HG02970 (cell line): ENCODE measurements around the gene HAL.
"Not testable (repeated sequence)": the region's sequence is repeated elsewhere in the genome, so short reads cannot be mapped to it uniquely, and the experiment has no call there.

Experiments used
- ATAC-seq: cut with Tn5 transposase; IDR thresholded peaks from one replicate; pipeline ENCODE4 v1.9.1; 2021; ENCODE audit warnings: mild to moderate bottlenecking, moderate library complexity, moderate number of reproducible peaks; ENCODE audit not compliant: unreplicated experiment, low FRiP score

HAL gene

GRCh38 chr12:95978351-95978750, 17.8 kb downstream of the HAL start:
- no peak for ATAC-seq

GRCh38 chr12:95977764-95978305, 18.3 kb downstream of the HAL start:
- no peak for ATAC-seq

GRCh38 chr12:95976416-95976832, 19.7 kb downstream of the HAL start:
- no peak for ATAC-seq

GRCh38 chr12:95975491-95975890, 20.7 kb downstream of the HAL start:
- no peak for ATAC-seq

- ATAC-seq = no peak
Measured at GRCh38 chr12:95974358-95974757, 21.8 kb downstream of the HAL start.

- ATAC-seq = no peak
Measured at GRCh38 chr12:95972832-95973456, 23.2 kb downstream of the HAL start.

- ATAC-seq = no peak
Measured at GRCh38 chr12:95970905-95971304, 25.2 kb downstream of the HAL start.

- ATAC-seq = not testable (repeated sequence)
Measured at GRCh38 chr12:95969116-95969515, 27.0 kb downstream of the HAL start.

- ATAC-seq = no peak
Measured at GRCh38 chr12:95967301-95967700, 28.8 kb downstream of the HAL start.

GRCh38 chr12:95966287-95966870, 29.8 kb downstream of the HAL start:
- no peak for ATAC-seq

GRCh38 chr12:95963096-95963495, 33.0 kb downstream of the HAL start:
- no peak for ATAC-seq

GRCh38 chr12:95962222-95962621, 33.9 kb downstream of the HAL start:
- no peak for ATAC-seq

- no peak for ATAC-seq
Measured at GRCh38 chr12:95960241-95960640, 35.9 kb downstream of the HAL start.

GRCh38 chr12:95959107-95959506, 37.0 kb downstream of the HAL start:
- ATAC-seq = no peak

- no peak for ATAC-seq
Measured at GRCh38 chr12:95956557-95957145, 39.5 kb downstream of the HAL start.

- no peak for ATAC-seq
Measured at GRCh38 chr12:95955549-95956159, 40.5 kb downstream of the HAL start.

GRCh38 chr12:95953000-95953399, 43.1 kb downstream of the HAL start:
- no peak for ATAC-seq

- no peak for ATAC-seq
Measured at GRCh38 chr12:95951515-95951914, 44.6 kb downstream of the HAL start.

GRCh38 chr12:95949477-95950206, 46.5 kb downstream of the HAL start:
- no peak for ATAC-seq

- ATAC-seq = no peak
Measured at GRCh38 chr12:95944108-95944704, 51.9 kb downstream of the HAL start.
